HPDE6-E6E7 (cell line): ENCODE data around the gene ACOX1.

ENCODE experiments used
- DNase-seq: peaks from one replicate; pipeline ENCODE4 v3.0.0; 2011; ENCODE audit warnings: missing footprints; ENCODE audit errors: extremely low spot score

The ACOX1 gene

DNA sequence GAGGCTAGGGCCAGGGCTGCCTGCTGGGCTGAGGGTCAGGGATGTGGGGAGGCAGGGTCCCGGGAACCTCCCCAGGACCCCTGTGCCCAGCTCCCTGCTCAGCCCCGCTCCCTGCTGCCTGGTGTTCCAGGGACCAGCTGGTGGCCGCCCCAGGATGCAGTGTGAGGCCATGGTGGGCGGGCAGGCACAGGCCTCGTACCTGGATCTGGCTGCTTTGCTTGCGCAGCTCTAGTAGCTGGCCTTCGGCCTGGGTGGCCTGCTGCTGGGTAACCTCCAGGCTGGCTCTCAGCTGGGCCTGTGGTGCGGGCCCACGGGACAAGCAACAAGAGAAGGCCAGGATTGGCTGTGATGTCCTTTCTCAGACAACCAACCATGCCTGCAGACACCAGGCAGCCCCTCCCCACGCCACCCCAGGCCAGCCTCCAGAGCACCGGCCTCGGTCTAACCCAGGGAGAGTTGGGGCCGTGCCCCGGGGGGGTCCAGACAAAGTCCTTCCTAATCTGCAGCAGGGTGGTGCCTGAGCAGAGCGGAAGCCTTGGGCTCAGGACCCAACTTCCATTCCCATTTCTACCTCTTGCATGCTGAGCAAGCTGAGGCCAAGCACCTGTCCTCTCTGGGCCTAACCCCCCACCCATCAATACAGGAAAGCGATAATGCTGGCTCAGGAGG lies 86.3 kb downstream of the ACOX1 start:
- no peak for DNase-seq

DNA sequence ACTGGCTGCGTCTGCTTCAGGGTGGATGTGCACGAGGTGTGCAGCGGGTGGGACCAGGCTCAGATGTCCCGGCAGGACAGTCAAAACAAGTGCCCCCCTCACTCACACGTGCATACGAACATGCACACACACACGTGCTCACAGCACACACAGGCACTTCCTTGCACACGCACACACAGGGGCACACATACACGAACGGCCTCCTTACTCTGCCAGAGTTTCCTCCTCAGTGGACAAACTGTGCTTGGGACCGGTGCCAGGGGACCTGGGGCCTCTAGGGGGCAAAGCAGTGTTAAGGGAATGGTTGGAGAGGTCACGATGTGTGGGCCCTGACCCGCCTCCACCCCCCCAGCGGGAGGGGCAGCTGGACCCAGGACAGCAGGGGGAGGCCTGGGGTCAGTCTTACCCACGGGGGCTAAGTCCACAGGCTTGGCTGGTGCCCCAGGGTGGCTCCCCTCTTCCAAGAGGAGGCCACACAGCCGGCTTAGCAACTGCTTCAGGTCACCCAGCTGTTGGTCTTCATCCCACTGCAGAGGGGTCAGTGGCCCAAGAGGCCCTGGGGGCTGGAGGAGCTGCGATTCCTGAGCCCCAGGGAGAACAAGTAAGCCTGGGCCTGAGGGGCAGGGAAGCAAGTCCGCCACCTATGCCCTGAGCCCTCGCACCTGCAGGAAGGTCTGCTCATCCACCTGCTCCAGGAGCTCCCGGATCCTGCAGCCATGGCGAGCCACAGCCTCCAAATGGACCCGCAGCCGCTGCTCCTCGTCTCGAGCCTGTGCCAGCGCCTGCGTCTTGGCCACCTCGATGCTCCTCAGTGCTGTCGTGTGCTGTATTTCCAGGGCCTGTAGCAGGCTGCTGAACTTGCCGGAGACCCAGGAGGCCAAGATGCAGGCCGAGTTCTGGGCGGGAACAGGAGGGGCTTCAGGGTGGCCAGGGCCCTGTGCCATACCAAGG lies 87.1 kb downstream of the ACOX1 start:
- DNase-seq, result no peak
